Epithelial cell of esophagus (primary cell): ENCODE results near the gene PRSS2.

Experiments
- DNase-seq: peaks from one replicate; pipeline ENCODE4 v3.0.0; 2010; ENCODE audit warnings: low read depth
- H3K4me3 ChIP-seq: 2 replicates; pipeline ENCODE4 v1.5.1; 2011; ENCODE audit warnings: mild to moderate bottlenecking, low read length, control low read depth
- TF ChIP-seq, protein P1 (sequence below): IDR thresholded peaks from 2 replicates; pipeline ENCODE4 v1.5.1; 2011; ENCODE audit warnings: low read depth, mild to moderate bottlenecking, low read length, control low read depth, inconsistent platforms; ENCODE audit not compliant: insufficient read depth; ENCODE audit errors: missing control alignments

PRSS2 gene

DNA sequence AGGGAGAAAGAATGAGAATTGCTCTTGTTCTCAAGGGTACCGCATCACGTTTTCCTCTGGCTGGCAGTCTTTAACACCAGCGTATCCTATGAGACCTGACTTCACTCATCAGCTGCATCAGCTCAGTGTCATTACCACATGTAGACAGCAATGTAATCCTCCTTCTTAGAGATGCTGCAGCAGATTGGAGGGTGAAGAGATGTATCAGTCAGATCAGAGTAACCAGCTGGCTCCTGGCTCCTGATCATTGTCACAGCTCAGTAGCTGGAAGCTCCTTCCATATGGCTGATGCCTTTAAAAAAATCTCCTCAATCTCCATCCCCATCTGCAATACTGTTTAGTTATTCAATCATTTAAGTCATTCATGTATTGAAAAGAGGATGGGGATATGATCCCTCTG, 44.4 kb downstream of the PRSS2 start:
- TF ChIP-seq, protein P1, sequence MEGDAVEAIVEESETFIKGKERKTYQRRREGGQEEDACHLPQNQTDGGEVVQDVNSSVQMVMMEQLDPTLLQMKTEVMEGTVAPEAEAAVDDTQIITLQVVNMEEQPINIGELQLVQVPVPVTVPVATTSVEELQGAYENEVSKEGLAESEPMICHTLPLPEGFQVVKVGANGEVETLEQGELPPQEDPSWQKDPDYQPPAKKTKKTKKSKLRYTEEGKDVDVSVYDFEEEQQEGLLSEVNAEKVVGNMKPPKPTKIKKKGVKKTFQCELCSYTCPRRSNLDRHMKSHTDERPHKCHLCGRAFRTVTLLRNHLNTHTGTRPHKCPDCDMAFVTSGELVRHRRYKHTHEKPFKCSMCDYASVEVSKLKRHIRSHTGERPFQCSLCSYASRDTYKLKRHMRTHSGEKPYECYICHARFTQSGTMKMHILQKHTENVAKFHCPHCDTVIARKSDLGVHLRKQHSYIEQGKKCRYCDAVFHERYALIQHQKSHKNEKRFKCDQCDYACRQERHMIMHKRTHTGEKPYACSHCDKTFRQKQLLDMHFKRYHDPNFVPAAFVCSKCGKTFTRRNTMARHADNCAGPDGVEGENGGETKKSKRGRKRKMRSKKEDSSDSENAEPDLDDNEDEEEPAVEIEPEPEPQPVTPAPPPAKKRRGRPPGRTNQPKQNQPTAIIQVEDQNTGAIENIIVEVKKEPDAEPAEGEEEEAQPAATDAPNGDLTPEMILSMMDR, result no peak
- DNase-seq, result no peak
- no peak overlapping the region for H3K4me3 ChIP-seq

DNA sequence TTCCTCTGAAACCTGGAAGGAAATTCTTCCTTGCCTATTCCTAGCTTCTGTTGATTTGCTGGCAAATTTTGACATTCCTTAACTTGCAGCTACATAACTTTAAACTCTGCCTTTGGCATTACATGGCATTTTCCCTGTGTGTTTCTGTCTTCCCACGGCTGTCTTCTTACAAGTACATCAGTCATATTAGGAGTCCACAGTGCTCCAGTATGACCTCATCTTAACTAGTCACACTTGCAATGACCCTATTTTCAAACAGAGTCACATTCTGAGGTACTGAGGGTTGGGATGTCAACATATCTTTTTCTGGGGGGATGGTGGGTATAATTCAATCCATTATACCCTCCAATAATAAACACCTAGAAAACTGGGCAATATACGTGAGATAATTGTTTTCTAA, 46.7 kb downstream of the PRSS2 start:
- DNase-seq, result no peak
- TF ChIP-seq, protein P1, result no peak
- H3K4me3 ChIP-seq, result no peak overlapping the region

DNA sequence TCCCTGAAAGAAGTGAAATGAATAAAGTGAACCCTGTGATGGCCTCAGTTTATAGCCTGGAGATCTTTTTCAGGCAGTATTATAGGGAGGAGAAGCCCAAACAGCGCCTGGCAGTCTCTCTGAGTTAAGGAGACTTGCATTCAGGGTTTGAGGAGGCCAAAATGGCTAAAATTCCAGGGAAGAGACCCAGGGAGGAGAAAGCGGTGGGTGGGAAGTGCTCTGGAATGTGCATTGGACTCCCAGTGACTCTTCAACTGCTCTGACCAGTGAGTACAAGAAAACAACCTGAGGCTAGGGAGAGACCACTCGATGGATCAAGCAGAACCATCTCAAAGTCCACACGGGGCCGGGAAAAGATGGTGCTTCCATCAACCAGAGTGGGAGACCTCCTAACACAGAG, 48.8 kb downstream of the PRSS2 start:
- TF ChIP-seq, protein P1, result no peak
- no peak for DNase-seq
- no peak overlapping the region for H3K4me3 ChIP-seq

DNA sequence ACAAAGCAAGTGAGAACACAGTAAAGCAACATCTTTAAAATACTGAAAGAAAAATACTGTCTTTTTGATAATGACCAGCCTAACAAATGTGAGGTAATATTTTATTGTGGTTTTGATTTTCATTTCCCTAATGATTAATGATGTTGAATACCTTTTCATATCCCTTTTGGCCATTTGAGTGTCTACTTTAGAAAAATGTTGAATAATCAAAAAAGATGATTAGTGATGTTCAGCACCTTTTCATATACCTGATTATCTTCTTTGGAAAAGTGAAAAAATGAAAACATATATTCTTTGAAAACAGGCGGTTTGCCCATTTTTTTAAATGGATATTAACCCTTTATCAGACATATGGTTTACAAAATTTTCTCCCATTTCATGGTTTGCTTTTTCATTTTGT, 51.9 kb downstream of the PRSS2 start:
- TF ChIP-seq, protein P1, result no peak

More for the DNA sequence above, 51.9 kb downstream of the PRSS2 start:
- DNase-seq, result no peak
- no peak overlapping the region for H3K4me3 ChIP-seq
